Smooth muscle cell (in vitro differentiated cells): Measurements from ENCODE around the gene CA10. TPM values are rescaled to one million over a fixed set of nuclear protein-coding genes. Genes with fewer than 3 reads are reported as not detected.

Experiments
- DNase-seq: peaks from one replicate; lab custom pipeline; 2025; ENCODE audit not compliant: unreplicated experiment; lab: John Stamatoyannopoulos, UW
- H2AFZ ChIP-seq: fragments of 200-600 bp; sonication (generic); 2 replicates; pipeline ENCODE4 v1.6.0; 2016; ENCODE audit warnings: antibody characterized with exemption, low read depth, mild to moderate bottlenecking
- H3F3A ChIP-seq: fragments of 200-600 bp; sonication (generic); 2 replicates; pipeline ENCODE4 v1.6.0; 2017; ENCODE audit warnings: antibody characterized with exemption, low read depth
- H3K27ac ChIP-seq: fragments of 200-600 bp; sonication (generic); 2 replicates; pipeline ENCODE4 v1.5.1; 2016; ENCODE audit warnings: low read depth, mild to moderate bottlenecking
- H3K27me3 ChIP-seq: fragments of 200-600 bp; sonication (generic); 2 replicates; pipeline ENCODE4 v1.6.1; 2016; ENCODE audit warnings: low read depth, mild to moderate bottlenecking
- H3K36me3 ChIP-seq: fragments of 200-600 bp; sonication (generic); 2 replicates; pipeline ENCODE4 v1.5.1; 2016; ENCODE audit warnings: low read depth
- H3K4me1 ChIP-seq: fragments of 200-600 bp; sonication (generic); 2 replicates; pipeline ENCODE4 v1.5.1; 2016; ENCODE audit warnings: low read depth
- H3K4me2 ChIP-seq: fragments of 200-600 bp; sonication (generic); 2 replicates; pipeline ENCODE4 v1.6.0; 2016; ENCODE audit warnings: mild to moderate bottlenecking
- H3K4me3 ChIP-seq: fragments of 200-600 bp; sonication (generic); 2 replicates; pipeline ENCODE4 v1.5.1; 2016; ENCODE audit warnings: mild to moderate bottlenecking
- H3K79me2 ChIP-seq: fragments of 200-600 bp; sonication (generic); 2 replicates; pipeline ENCODE4 v1.6.0; 2016; ENCODE audit warnings: low read depth, mild to moderate bottlenecking
- H3K9ac ChIP-seq: fragments of 200-600 bp; sonication (generic); 2 replicates; pipeline ENCODE4 v1.6.0; 2016; ENCODE audit warnings: low read depth
- H3K9me3 ChIP-seq: fragments of 200-600 bp; sonication (generic); replicated peaks from 2 replicates; pipeline ENCODE4 v1.5.1; 2016; ENCODE audit warnings: low read depth
- H4K20me1 ChIP-seq: fragments of 200-600 bp; sonication (generic); 2 replicates; pipeline ENCODE4 v1.6.0; 2016; ENCODE audit warnings: low read depth
- CTCF ChIP-seq: fragments of 200-600 bp; sonication (generic); IDR thresholded peaks from 2 replicates; pipeline ENCODE4 v1.5.1; 2017; ENCODE audit warnings: borderline replicate concordance, mild to moderate bottlenecking, antibody characterized with exemption; ENCODE audit not compliant: insufficient read depth, poor library complexity, severe bottlenecking
- WGBS: methylation state at CpG from one replicate; pipeline ENCODE4 v1.1.7; 2016; ENCODE audit warnings: low lambda C conversion rate; 5-methylcytosine and 5-hydroxymethylcytosine counted together
- polyA plus RNA-seq: library from polyadenylated mRNA; unstranded; fragments of >200 nt; fragmentation: Nextera tagmentation; extraction: Ambion mirVana; gene quantifications from 2 replicates; pipeline ENCODE4 v1.2.1, GENCODE V29; 2016
- total RNA-seq: library from RNA; depleted of rRNA; stranded (reverse); fragments of >200 nt; gene quantifications from 2 replicates; pipeline ENCODE4 v1.2.3, GENCODE V29; 2014

The CA10 gene
- total and polyA plus RNA-seq, 2 experiments from 2014 or later: 0.54 TPM; not detected in 1

DNA sequence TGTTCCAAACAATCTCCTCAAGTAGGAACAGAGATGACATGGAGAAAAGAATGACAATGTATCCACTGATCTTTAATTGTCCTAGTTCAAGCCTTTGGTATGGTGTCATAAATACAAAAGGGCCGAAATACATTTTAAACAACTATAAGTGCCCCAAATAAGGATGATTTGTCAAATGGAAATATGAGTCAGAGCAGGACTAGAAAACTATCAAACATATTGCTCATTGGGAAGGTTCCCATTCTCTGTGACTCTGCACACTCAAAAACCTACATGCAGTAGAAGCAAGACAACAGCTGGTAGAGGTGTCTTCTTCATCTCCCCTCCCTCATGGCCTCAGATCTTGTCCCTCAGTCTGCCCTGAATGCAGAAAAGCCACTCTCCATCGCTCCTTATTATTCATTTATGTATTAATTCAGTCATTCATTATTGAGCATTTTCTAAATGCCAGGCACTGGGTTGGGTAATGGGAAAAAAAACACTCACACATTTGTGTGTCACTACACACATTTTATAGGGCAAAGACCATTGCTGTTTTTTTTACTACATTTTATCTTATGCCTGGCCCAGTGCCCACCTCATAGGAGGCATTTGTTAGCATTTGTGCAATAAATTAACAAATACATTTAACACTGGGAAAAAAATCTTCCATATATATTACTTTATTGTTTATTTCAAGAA, 10.1 kb downstream of the CA10 start:
- H4K20me1 ChIP-seq: no peaks in the 10 kb centered on the region
- H3K9ac ChIP-seq: no peak overlapping the region
- no peak overlapping the region for H3K4me2 ChIP-seq
- peaks cover 8% of the 10 kb centered on the region for H3F3A ChIP-seq
- no peaks in the 10 kb centered on the region for H3K9me3 ChIP-seq
- H3K36me3 ChIP-seq: no peaks in the 10 kb centered on the region
- DNase-seq: no peak
- no peak overlapping the region for H2AFZ ChIP-seq
- no peak for TF ChIP-seq CTCF
- peaks cover 20% of the 10 kb centered on the region for H3K4me1 ChIP-seq
- H3K27ac ChIP-seq: peak overlapping the region; percentile 57
- H3K4me3 ChIP-seq: no peak overlapping the region
- H3K79me2 ChIP-seq: no peaks in the 10 kb centered on the region
- WGBS: 88% methylated on average over 2 of the region's 2 CpGs
- no peaks in the 10 kb centered on the region for H3K27me3 ChIP-seq

DNA sequence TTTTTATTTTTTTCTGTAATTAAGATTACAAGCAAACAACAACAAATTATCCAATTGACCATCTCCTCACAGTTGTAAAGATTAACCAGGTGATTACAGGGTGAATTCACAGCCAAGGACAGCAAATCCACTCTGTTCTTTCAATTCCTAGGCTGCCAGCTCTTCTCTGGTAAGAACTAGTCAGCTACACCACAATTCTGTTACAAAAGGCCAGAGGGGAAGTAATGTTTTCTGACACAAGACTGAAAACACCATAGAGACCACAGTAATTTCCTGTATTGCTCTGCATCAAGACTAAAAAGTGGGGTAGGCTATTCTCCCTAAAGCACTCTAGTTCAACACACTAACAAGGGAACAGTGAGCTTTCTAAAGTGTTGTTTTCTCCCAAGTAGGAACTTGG, 10.6 kb downstream of the CA10 start:
- Histone ChIP-seq H3K27ac (peak overlapping the region; percentile 57), H4K20me1 (no peaks in the 10 kb centered on the region)
- no peak for TF ChIP-seq CTCF

DNA sequence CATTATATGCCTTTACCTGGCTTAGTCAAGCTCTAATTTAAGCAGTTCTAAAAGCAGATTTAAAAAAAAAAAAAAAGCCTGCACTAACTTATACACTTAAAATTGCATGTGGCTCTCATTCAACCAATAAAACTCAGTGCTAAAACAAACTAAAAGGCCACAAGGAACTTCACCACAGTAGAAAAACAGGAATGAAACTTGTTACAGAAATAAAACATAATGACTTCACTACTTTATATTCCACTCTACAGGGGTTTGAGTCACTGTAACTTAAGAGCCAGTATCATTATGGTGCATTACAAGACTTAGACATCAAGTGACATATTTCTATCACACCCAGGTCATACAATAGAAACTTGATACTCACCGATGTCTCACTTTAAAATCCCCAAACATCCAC, 11.1 kb downstream of the CA10 start:
- WGBS: 89% methylated on average over 1 of the region's 1 CpG

More for the DNA sequence above, 10.6 kb downstream of the CA10 start:
- no peak overlapping the region for H3K9ac ChIP-seq
- H3K9me3 ChIP-seq: no peaks in the 10 kb centered on the region
- H3K79me2 ChIP-seq: no peaks in the 10 kb centered on the region
- peaks cover 26% of the 10 kb centered on the region for H3K4me1 ChIP-seq
- H3K27me3 ChIP-seq: no peaks in the 10 kb centered on the region
- DNase-seq: no peak
- H3K36me3 ChIP-seq: no peaks in the 10 kb centered on the region
- peaks cover 8% of the 10 kb centered on the region for H3F3A ChIP-seq
- H3K4me2 ChIP-seq: peak overlapping the region; percentile 32
- no peak overlapping the region for H2AFZ ChIP-seq
- H3K4me3 ChIP-seq: no peak overlapping the region

More for the DNA sequence above, 11.1 kb downstream of the CA10 start:
- no peaks in the 10 kb centered on the region for H3K27me3 ChIP-seq
- H3K4me2 ChIP-seq: peak overlapping the region; percentile 32
- H3K4me1 ChIP-seq: peaks cover 27% of the 10 kb centered on the region
- peaks cover 8% of the 10 kb centered on the region for H3F3A ChIP-seq
- H2AFZ ChIP-seq: no peak overlapping the region
- no peaks in the 10 kb centered on the region for H3K79me2 ChIP-seq
- no peaks in the 10 kb centered on the region for H4K20me1 ChIP-seq
- peak overlapping the region; percentile 57 for H3K27ac ChIP-seq
- no peak for DNase-seq
- TF ChIP-seq CTCF: no peak
- H3K9me3 ChIP-seq: no peaks in the 10 kb centered on the region
- no peaks in the 10 kb centered on the region for H3K36me3 ChIP-seq
- no peak overlapping the region for H3K4me3 ChIP-seq
- no peak overlapping the region for H3K9ac ChIP-seq
